HG02884 (cell line): ENCODE measurements around the gene DUSP15.
A peak's percentile ranks its signal among the peaks of the same experiment; 100 is the strongest.
"Not testable (repeated sequence)": the region's sequence is repeated elsewhere in the genome, so short reads cannot be mapped to it uniquely, and the experiment has no call there.

Experiments used
- ATAC-seq: cut with Tn5 transposase; IDR thresholded peaks from one replicate; pipeline ENCODE4 v1.9.1; 2021; ENCODE audit warnings: mild to moderate bottlenecking, moderate library complexity; ENCODE audit not compliant: unreplicated experiment

DUSP15 gene

GRCh38 chr20:31824125-31824485, 46.2 kb downstream of the DUSP15 start:
- ATAC-seq, result no peak

GRCh38 chr20:31823360-31824124, 46.8 kb downstream of the DUSP15 start:
- no peak for ATAC-seq

DNA sequence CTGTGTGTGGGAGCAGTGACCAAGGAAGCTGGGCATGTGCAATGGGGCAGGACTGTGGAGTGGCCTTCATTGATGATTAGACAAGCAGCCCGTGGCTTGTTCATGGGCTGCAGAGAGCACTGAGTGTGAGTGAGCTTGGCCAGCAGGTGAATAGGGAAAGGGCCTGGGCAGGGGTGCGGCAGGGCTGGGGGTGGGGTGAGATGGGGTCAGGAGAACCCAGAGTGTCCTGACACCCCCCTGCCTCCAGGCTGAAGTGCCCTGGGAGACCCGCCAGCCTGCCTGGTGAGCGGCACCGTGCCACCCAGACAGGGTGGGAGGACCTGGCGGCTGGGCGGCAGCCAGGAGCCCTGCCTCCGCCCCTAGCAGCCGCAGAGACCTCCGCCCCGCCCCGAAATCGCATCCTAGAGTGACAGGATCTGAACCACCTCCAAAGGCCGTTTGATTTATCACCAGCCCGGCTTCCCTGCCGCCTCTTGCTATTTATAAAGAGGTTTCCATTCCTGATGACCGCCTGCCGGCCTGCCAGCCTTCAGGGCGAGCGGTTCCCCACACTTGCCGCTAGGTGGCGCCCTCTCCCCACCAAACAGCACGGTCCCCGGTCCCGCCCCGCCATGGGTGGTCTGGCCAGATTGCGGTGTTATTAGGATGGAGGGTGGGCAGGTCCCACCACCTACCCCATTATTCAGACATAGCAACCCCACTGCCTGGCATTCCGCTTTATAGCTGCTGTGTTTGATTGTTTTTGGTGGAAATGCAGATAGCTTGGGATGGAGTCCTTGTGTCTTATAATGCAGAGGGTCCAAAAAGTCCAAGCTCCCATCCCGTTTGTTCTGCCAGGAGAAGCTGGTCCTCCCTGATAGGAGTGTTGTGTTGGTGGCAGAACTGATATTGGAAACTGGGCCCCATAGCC, 47.7 kb downstream of the DUSP15 start:
- peak; percentile 84 for ATAC-seq

GRCh38 chr20:31821427-31821826, 48.9 kb downstream of the DUSP15 start:
- ATAC-seq, result no peak

DNA sequence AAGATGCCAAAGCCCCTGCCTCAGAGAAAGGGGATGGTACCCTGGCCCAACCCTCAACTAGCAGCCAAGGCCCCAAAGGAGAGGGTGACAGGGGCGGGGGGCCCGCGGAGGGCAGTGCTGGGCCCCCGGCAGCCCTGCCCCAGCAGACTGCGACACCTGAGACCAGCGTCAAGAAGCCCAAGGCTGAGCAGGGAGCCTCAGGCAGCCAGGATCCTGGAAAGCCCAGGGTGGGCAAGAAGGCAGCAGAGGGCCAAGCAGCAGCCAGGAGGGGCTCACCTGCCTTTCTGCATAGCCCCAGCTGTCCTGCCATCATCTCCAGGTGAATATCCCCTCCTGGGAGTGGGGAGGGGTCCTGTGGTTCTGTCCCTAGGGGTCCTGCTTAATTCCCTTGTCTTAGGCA, 50.1 kb downstream of the DUSP15 start:
- no peak for ATAC-seq

DNA sequence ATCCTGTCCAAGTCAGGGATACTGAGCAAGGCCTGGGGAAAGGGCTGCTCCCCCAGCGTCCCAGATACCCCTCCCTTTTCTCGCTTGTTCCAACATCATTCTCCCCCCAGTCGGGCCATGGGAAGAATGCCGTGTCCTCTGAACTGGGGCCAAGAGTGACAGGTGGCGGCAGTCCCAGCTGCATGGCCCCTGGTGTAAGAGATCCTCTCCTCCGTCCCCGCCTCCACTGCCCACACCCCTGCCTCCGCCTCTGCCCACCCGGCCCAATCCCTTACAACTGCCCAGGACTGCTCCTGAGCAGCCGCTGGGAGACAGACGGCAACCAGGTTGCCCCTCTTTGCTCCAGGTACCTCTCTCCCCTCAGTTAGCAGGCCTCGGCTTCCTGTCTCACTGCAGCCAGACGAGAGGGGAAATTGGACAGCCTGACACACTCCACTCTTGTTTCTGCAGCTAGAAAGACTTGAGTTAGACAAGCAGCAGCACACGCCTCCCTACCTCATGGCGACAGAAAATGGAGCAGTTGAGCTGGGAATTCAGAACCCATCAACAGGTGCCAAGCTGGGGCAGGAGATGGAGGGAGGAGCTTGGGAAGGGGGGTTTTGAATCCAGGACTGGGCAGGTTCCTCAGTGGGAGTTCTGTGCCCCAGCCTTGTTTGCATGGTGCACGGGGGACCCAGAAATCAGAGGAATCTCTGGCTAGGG, 51.1 kb downstream of the DUSP15 start, which contains the start of gene MYLK2:
Gene MYLK2 (plus strand): TSS at position 274 of the 702 bp plus-strand sequence. CDS start 225 bp downstream, at position 499.
- no peak for ATAC-seq

DNA sequence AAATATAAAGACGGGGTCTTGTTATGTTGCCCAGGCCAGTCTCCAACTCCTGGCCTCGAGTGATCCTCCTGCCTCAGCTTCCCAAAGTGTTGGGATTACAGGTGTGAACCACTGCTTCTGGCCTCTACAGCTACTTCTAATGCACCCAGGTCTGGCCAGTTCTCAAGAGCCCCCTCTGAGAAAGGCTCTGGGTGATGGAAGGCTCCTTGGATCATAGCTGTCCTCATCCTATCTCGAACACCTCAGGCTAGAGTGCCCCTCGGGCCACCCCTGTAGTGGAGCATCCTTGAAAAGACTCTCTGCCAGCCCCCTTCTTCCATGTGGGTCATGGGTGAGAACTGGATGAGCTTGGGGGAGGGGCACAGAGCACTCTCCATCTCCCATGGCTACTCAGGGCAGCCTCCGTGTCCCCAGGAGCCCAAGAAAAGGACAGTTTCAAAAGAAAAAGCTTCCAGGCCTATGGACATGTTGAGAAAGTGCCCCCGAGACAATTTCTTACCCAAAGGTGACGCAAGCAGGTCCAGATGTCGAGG, 51.9 kb downstream of the DUSP15 start:
- ATAC-seq, result no peak

- ATAC-seq, result no peak
These were observed 52.9 kb downstream of the DUSP15 start for GRCh38 chr20:31817461-31817860.

- ATAC-seq, result no peak
These were observed 54.1 kb downstream of the DUSP15 start for GRCh38 chr20:31816221-31816620.

DNA sequence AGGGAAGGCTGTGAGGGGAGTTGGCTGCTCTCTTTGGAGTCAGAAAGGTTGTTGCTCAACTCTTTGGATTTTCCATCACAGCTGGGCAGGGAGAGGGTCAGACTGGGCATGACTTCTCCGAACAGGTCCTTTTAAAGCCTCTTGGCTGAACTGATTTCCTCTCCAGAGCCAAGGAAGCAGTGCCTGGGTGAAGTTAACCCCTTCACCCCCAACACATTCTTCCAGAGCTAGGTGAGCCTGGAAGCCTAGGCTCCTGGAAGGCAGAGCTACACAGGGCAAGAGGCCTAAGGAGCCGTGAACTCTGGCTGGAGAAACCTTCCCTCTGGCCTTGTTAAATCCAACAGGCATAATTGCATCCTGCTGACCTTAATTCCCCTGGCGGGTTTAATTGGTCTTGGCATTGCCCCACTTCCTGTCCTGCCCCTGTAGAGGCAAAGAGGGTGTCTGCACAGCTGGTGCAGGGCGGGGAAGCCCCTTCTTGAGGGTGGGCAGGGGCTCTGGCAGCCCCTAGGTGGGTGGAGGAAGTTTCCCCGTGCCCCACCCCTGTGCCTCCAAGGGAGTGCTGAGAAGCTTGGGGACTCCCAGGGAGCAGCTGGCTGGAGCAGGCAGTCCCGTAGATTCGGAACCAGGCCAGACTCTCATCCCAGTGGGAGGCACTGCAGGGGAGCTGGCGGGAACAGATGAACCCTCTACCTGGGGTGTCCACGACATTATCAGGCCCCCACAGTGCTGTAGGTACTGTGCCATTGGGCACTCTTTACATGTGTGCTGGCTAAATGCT, 54.7 kb downstream of the DUSP15 start:
- no peak for ATAC-seq

GRCh38 chr20:31814142-31814541, 56.2 kb downstream of the DUSP15 start:
- not testable (repeated sequence) for ATAC-seq

GRCh38 chr20:31813611-31814010, 56.7 kb downstream of the DUSP15 start:
- no peak for ATAC-seq

DNA sequence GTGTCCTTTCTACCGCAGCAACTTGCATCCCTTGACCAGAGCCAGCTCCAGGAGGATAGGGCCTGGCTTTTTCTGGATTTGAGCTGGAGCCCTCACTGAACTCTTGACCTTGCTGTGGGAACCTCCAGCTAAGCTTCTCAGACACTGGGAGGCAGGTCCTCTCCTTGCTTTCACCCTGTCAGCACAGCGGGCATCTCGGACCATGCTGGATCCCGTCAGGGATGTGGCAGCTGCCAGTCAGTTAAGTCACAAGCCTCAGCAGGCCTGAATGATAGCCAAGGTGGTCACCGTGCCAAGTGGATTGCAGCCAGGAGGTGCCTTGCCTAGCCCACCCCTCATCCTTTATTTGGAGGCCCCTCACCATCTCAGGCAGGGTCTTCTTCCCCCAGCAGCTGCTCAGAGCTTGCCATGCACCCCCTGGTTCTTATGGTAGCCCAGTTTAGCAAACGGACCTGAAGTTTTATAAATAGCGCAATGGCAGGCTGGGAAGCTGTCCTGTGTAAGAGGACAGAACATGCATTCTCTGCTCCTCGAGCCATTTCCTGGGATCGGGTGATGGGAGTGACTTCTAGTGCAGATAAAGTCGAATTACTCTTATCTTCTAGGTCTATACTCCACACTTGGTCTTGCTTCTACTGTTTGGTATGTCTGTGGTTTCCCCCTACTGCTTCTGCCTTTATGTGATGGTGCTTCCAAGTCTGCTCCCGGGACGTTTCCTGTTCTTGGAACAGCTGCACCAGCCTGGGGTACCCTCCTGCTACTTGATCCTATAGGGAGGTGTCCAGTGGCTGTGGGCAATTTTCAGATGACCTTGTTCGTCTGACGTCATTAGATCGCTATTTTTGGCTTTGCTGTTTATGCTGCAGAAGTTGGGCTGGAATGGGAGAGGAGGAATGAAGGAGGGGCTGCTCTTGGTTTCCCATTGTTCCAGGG, 58.3 kb downstream of the DUSP15 start:
- ATAC-seq, result no peak

DNA sequence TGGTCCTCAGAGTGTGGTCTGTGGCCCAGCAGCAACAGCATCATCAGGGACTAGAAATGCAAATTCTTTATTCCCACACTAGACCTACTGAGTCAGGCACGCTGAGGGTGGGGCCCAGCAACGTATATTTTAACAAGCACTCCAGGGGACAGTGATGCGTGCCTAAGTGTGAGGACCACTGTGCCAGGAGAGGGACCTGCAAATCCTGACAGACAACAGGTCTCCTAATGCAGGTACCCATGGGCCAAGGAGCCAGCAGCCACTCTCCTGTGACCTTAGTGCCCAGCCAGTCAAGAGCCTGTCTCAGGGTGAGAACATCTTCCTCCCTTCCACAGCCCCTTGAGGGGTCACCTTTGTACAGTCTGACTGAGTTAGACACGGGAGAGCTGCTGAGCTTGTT, 59.1 kb downstream of the DUSP15 start:
- no peak for ATAC-seq
